IMR-90 (cell line): ENCODE results near the gene DHRSX. TPM values are rescaled to one million over a fixed set of nuclear protein-coding genes. Genes with fewer than 3 reads are reported as not detected.

ENCODE experiments used
- ATAC-seq: fragments of 200-7000 bp; cut with Tn5 transposase; 2 replicates; pipeline ENCODE4 v1.9.1; 2020; ENCODE audit warnings: low read depth, mild to moderate bottlenecking, moderate library complexity
- BruUV-seq: library from RNA; stranded (reverse); fragments of 400-500 nt; replicated peaks from 2 replicates; lab custom pipeline; 2021; lab: Mats Ljungman, UMichigan
- CTCF ChIA-PET: fragments of 300-600 bp; formaldehyde crosslinking; extraction: SDS; loops from one replicate; lab custom pipeline; 2021; ENCODE audit warnings: antibody characterized with exemption; lab: Yijun Ruan, JAX
- POLR2A ChIA-PET: fragments of 300-600 bp; sonication (Branson Sonifier 250); formaldehyde crosslinking; loops from one replicate; lab custom pipeline; 2022; ENCODE audit warnings: antibody characterized with exemption; ENCODE audit not compliant: unreplicated experiment; lab: Charles Lee
- DNase-seq: peaks from one replicate; pipeline ENCODE4 v3.0.0; 2013
- H2AFZ ChIP-seq: replicated peaks from 2 replicates; pipeline ENCODE3; 2013; ENCODE audit warnings: low read length, mild to moderate bottlenecking; ENCODE audit not compliant: poor library complexity
- H2AK5ac ChIP-seq: 2 replicates; pipeline ENCODE4 v1.6.1; 2013; ENCODE audit warnings: low read depth, low read length, inconsistent platforms
- H2AK9ac ChIP-seq: replicated peaks from 2 replicates; pipeline ENCODE3; 2013; ENCODE audit warnings: mild to moderate bottlenecking, low read depth, low read length, moderate library complexity; ENCODE audit not compliant: poor library complexity
- H2BK120ac ChIP-seq: 2 replicates; pipeline ENCODE4 v1.6.1; 2013; ENCODE audit warnings: low read depth, low read length, inconsistent platforms
- H2BK15ac ChIP-seq: 3 replicates; pipeline ENCODE4 v1.6.1; 2013; ENCODE audit warnings: low read depth, low read length, inconsistent platforms
- H2BK20ac ChIP-seq: 2 replicates; pipeline ENCODE4 v1.6.1; 2013; ENCODE audit warnings: low read depth, mild to moderate bottlenecking, inconsistent platforms, low read length, moderate library complexity
- H2BK5ac ChIP-seq: 2 replicates; pipeline ENCODE4 v1.6.1; 2013; ENCODE audit warnings: mild to moderate bottlenecking, low read depth, low read length, inconsistent platforms; ENCODE audit not compliant: poor library complexity, severe bottlenecking
- H3K14ac ChIP-seq: replicated peaks from 2 replicates; pipeline ENCODE4 v1.6.1; 2013; ENCODE audit warnings: low read depth, low read length, inconsistent platforms
- H3K18ac ChIP-seq: 2 replicates; pipeline ENCODE4 v1.6.1; 2013; ENCODE audit warnings: low read depth, low read length, control low read depth
- H3K23ac ChIP-seq: 2 replicates; pipeline ENCODE4 v1.6.1; 2013; ENCODE audit warnings: low read depth, low read length, inconsistent platforms
- H3K27ac ChIP-seq: 2 replicates; pipeline ENCODE4 v1.5.1; 2013; ENCODE audit warnings: mild to moderate bottlenecking, control low read depth, low read length; ENCODE audit not compliant: insufficient read depth
- H3K27me3 ChIP-seq: 2 replicates; pipeline ENCODE4 v1.6.1; 2013; ENCODE audit warnings: low read length; ENCODE audit not compliant: control insufficient read depth, insufficient read depth
- H3K36me3 ChIP-seq: 2 replicates; pipeline ENCODE4 v1.6.1; 2013; ENCODE audit warnings: low read length, mixed read lengths; ENCODE audit not compliant: control insufficient read depth, insufficient read depth
- H3K4ac ChIP-seq: 2 replicates; pipeline ENCODE4 v1.6.1; 2013; ENCODE audit warnings: low read depth, low read length, inconsistent platforms
- H3K4me1 ChIP-seq: 2 replicates; pipeline ENCODE4 v1.6.1; 2013; ENCODE audit warnings: low read length, mixed read lengths; ENCODE audit not compliant: control insufficient read depth, insufficient read depth
- H3K4me2 ChIP-seq: 2 replicates; pipeline ENCODE4 v1.6.1; 2013; ENCODE audit warnings: low read depth, mild to moderate bottlenecking, control low read depth, low read length, moderate library complexity
- H3K4me3 ChIP-seq: 2 replicates; pipeline ENCODE4 v1.5.1; 2013; ENCODE audit warnings: low read depth, mild to moderate bottlenecking, control low read depth, low read length, moderate library complexity; ENCODE audit not compliant: insufficient read depth
- H3K56ac ChIP-seq: 2 replicates; pipeline ENCODE4 v1.6.1; 2013; ENCODE audit warnings: low read length, inconsistent platforms; ENCODE audit not compliant: insufficient read depth; ENCODE audit errors: extremely low read depth
- H3K79me1 ChIP-seq, 2 experiments: 2 replicates each; pipeline ENCODE4 v1.6.1; 2013; ENCODE audit warnings: low read length in 2 of 2, inconsistent platforms in 1 of 2, low read depth in 1 of 2
- H3K9ac ChIP-seq: 2 replicates; pipeline ENCODE4 v1.6.1; 2013; ENCODE audit warnings: low read depth, low read length, control low read depth
- H3K9me1 ChIP-seq: 2 replicates; pipeline ENCODE4 v1.6.1; 2013; ENCODE audit warnings: low read length, inconsistent platforms; ENCODE audit not compliant: insufficient read depth
- H3K9me3 ChIP-seq: 2 replicates; pipeline ENCODE4 v1.6.1; 2013; ENCODE audit warnings: low read length; ENCODE audit not compliant: control insufficient read depth, insufficient read depth
- H4K20me1 ChIP-seq: 2 replicates; pipeline ENCODE4 v1.6.1; 2013; ENCODE audit warnings: low read length, inconsistent platforms; ENCODE audit not compliant: insufficient read depth
- H4K5ac ChIP-seq: 2 replicates; pipeline ENCODE4 v1.6.1; 2013; ENCODE audit warnings: mild to moderate bottlenecking, low read depth, low read length, control low read depth
- H4K8ac ChIP-seq, 2 experiments: 2 replicates each; pipeline ENCODE4 v1.6.1; 2013; ENCODE audit warnings: low read depth in 2 of 2, low read length in 2 of 2, control low read depth in 1 of 2, inconsistent platforms in 1 of 2
- H4K91ac ChIP-seq: 2 replicates; pipeline ENCODE4 v1.6.1; 2013; ENCODE audit warnings: low read depth, low read length, inconsistent platforms; ENCODE audit not compliant: insufficient read depth
- BHLHE40 ChIP-seq: fragments of 150-350 bp; IDR thresholded peaks from 2 replicates; pipeline ENCODE4 v1.6.1; 2016; ENCODE audit warnings: mild to moderate bottlenecking, low read depth, low read length
- CEBPB ChIP-seq: IDR thresholded peaks from 2 replicates; pipeline ENCODE4 v1.6.1; 2012; ENCODE audit warnings: low read depth, low read length, improper control_type of control experiment
- FOS ChIP-seq: fragments of 150-350 bp; IDR thresholded peaks from 2 replicates; pipeline ENCODE4 v1.6.1; 2016; ENCODE audit warnings: low read depth, low read length
- MXI1 ChIP-seq: IDR thresholded peaks from 2 replicates; pipeline ENCODE4 v1.6.1; 2012; ENCODE audit warnings: low read depth, mild to moderate bottlenecking, low read length, moderate library complexity, borderline replicate concordance
- NFE2L2 ChIP-seq: fragments of 150-350 bp; IDR thresholded peaks from 2 replicates; pipeline ENCODE4 v1.6.1; 2016; ENCODE audit warnings: low read depth, mild to moderate bottlenecking, low read length
- RCOR1 ChIP-seq: IDR thresholded peaks from 2 replicates; pipeline ENCODE4 v1.6.1; 2012; ENCODE audit warnings: mild to moderate bottlenecking, low read length, improper control_type of control experiment; ENCODE audit not compliant: insufficient replicate concordance
- WGBS, 2 experiments: methylation state at CpG; one replicate each; pipeline versions ENCODE4 v1.1.5 to v1.1.7; 2013; ENCODE audit warnings: missing lambda C conversion rate in 2 of 2; ENCODE audit not compliant: insufficient read length in 1 of 2; ENCODE audit errors: extremely low coverage in 2 of 2; 5-methylcytosine and 5-hydroxymethylcytosine counted together
- dilution Hi-C: fragments of 300-500 bp; cut with HindIII; formaldehyde crosslinking; loops from one replicate; pipeline ENCODE4 v1.14.3; 2018; ENCODE audit warnings: low sequenced_read_pairs; ENCODE audit not compliant: unreplicated experiment
- in situ Hi-C: fragments of 300-500 bp; cut with MboI; formaldehyde crosslinking; loops from 3 replicates; pipeline ENCODE4 v1.14.3; 2019; ENCODE audit warnings: low sequenced_read_pairs, inconsistent platforms, mixed read lengths
- intact Hi-C: fragments of 100-400 bp; cut with micrococcal nuclease; formaldehyde crosslinking; loops from 2 replicates; pipeline ENCODE4 v1.10.0; 2022
- polyA plus RNA-seq, 3 experiments: library from polyadenylated mRNA; depleted of rRNA; stranded (reverse); fragments of >200 nt; gene quantifications; 2 replicates each; pipeline ENCODE4 v1.2.3, GENCODE V29; 2012; ENCODE audit warnings: low replicate concordance in 1 of 3
- total RNA-seq: library from RNA; depleted of rRNA; stranded (reverse); fragments of >200 nt; gene quantifications from 2 replicates; pipeline ENCODE4 v1.2.3, GENCODE V29; 2012
- TF ChIP-seq, protein P1 (sequence below): conservative IDR thresholded peaks from 2 replicates; pipeline ENCODE4 v1.5.1; 2012; ENCODE audit warnings: mild to moderate bottlenecking, low read depth, low read length, improper control_type of control experiment
- TF ChIP-seq, protein P2 (sequence below): fragments of 150-350 bp; IDR thresholded peaks from 2 replicates; pipeline ENCODE4 v1.6.1; 2016; ENCODE audit warnings: low read depth, mild to moderate bottlenecking, low read length, moderate library complexity, borderline replicate concordance

The DHRSX gene
- total and polyA plus RNA-seq, 2 of the 4 experiments (the other 2 are of a cell fraction): 26.2 to 38.0 TPM

DNA sequence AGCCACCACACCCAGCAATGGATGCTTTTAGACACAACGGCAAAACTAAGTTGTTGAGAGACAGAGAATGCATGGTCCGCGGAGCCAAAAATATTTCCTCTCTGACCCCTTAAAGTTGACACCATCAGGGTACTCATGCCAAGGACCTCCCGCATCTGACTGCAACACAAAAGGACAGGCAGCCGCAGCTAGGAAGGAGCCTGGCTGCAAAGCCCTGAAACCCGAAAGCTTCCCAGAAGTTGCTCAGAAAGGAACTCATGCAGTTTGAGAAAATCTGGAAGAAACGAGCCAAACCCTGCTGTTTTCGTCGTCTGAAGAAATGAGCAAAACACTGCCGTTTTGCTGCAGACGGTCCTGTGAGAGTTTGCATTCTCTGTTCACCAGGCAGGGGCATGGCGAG, 16.5 kb downstream of the DHRSX start (continued):
- TF ChIP-seq BHLHE40: no peak
- no peak for TF ChIP-seq FOS
- TF ChIP-seq, protein P1, sequence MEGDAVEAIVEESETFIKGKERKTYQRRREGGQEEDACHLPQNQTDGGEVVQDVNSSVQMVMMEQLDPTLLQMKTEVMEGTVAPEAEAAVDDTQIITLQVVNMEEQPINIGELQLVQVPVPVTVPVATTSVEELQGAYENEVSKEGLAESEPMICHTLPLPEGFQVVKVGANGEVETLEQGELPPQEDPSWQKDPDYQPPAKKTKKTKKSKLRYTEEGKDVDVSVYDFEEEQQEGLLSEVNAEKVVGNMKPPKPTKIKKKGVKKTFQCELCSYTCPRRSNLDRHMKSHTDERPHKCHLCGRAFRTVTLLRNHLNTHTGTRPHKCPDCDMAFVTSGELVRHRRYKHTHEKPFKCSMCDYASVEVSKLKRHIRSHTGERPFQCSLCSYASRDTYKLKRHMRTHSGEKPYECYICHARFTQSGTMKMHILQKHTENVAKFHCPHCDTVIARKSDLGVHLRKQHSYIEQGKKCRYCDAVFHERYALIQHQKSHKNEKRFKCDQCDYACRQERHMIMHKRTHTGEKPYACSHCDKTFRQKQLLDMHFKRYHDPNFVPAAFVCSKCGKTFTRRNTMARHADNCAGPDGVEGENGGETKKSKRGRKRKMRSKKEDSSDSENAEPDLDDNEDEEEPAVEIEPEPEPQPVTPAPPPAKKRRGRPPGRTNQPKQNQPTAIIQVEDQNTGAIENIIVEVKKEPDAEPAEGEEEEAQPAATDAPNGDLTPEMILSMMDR: no peak

DNA sequence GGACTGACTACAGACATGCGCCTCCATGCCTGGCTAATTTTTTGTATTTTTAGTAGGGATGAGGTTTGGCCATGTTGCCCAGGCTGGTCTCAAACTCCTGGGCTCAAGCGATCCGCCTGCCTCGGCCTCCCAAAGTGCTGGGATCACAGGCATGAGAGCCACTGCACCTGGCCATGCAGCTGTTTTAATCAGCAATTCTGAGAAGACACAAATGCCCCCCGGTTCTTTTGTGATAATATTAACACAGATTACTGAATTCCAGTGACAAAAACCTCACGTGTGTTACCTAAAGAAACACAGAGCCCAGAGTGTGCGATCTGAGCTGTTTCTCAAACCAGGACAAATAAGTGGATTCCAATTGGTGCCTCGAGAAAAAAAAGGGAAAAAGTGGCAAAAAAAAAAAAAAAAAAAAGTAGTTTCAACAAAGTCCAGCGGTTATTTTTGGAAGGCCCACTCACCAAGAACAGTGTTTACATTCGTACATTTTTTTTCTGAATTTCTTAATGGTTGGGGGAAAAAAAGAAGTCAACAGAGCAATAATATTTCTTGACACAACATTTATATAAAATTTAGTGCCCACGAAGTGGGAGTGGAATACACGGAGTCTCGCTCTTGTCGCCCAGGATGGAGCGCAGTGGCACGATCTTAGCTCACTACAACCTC, 17.2 kb downstream of the DHRSX start:
- dilution Hi-C loops (no loop called here), intact Hi-C loops (loop anchor here (2.0 kb wide), 1 partner anchor 15 kb away; no protein-coding TSS in a partner anchor), in situ Hi-C loops (no loop called here)
- Histone ChIP-seq H3K27ac (no peak overlapping the region), H4K91ac (no peak overlapping the region), H4K20me1 (peaks cover 21% of the 10 kb centered on the region), H3K9ac (no peak overlapping the region), H3K36me3 (peaks cover 26% of the 10 kb centered on the region), H3K9me3 (no peaks in the 10 kb centered on the region), H2BK15ac (no peak overlapping the region), H3K4me1 (peaks cover 14% of the 10 kb centered on the region), H3K27me3 (no peaks in the 10 kb centered on the region), H3K4me2 (no peak overlapping the region), H3K18ac (no peak overlapping the region), H3K79me1 (peaks cover 32 to 56% of the 10 kb centered on the region in 2 experiments), H4K5ac (no peak overlapping the region), H2BK120ac (no peak overlapping the region), H2BK5ac (no peak overlapping the region), H3K4me3 (no peak overlapping the region), H3K4ac (no peak overlapping the region), H3K23ac (no peak overlapping the region), H2AK9ac (no peak overlapping the region), H3K56ac (no peak overlapping the region), H4K8ac (no peak overlapping the region), H3K9me1 (peaks cover 12% of the 10 kb centered on the region), H3K14ac (no peak overlapping the region), H2BK20ac (no peak overlapping the region), H2AFZ (no peak overlapping the region), H2AK5ac (no peak overlapping the region)
- POLR2A ChIA-PET: no interaction called here
- WGBS, 2 experiments: 57% methylated on average over 2 of the region's 16 CpGs; no CpG with 5 or more reads in 1 of the 2 experiments
- no TSS peak for BruUV-seq
- ATAC-seq (no peak), DNase-seq (no peak)
- TF ChIP-seq CEBPB (no peak), BHLHE40 (no peak), RCOR1 (no peak), NFE2L2 (no peak), MXI1 (no peak)
- TF ChIP-seq, protein P2, sequence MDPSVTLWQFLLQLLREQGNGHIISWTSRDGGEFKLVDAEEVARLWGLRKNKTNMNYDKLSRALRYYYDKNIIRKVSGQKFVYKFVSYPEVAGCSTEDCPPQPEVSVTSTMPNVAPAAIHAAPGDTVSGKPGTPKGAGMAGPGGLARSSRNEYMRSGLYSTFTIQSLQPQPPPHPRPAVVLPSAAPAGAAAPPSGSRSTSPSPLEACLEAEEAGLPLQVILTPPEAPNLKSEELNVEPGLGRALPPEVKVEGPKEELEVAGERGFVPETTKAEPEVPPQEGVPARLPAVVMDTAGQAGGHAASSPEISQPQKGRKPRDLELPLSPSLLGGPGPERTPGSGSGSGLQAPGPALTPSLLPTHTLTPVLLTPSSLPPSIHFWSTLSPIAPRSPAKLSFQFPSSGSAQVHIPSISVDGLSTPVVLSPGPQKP: no peak
- TF ChIP-seq, protein P1: no peak
- CTCF ChIA-PET: no interaction called here
